H9 (cell line): ENCODE data around the gene PRKD2. TPM values are rescaled to one million over a fixed set of nuclear protein-coding genes. Genes with fewer than 3 reads are reported as not detected.

Experiments
- DNase-seq: peaks from one replicate; pipeline ENCODE4 v3.0.0-alpha.2; 2017
- H2AFZ ChIP-seq: one replicate; pipeline ENCODE4 v1.6.1; 2013; ENCODE audit warnings: mild to moderate bottlenecking, low read length, control low read depth, moderate library complexity
- H2AK5ac ChIP-seq: 2 replicates; pipeline ENCODE4 v1.6.1; 2013; ENCODE audit warnings: low read length, control low read depth, mixed read lengths; ENCODE audit not compliant: insufficient read length
- H2BK120ac ChIP-seq: one replicate; pipeline ENCODE4 v1.6.1; 2013; ENCODE audit warnings: low read depth, mild to moderate bottlenecking, low read length, control low read depth, inconsistent platforms; ENCODE audit not compliant: poor library complexity, severe bottlenecking
- H2BK12ac ChIP-seq: 2 replicates; pipeline ENCODE4 v1.6.1; 2013; ENCODE audit warnings: low read length, control low read depth, mixed read lengths, low read depth; ENCODE audit not compliant: insufficient read length
- H2BK15ac ChIP-seq: 2 replicates; pipeline ENCODE4 v1.6.1; 2013; ENCODE audit warnings: low read depth, low read length, control low read depth
- H2BK20ac ChIP-seq: one replicate; pipeline ENCODE4 v1.6.1; 2013; ENCODE audit warnings: low read depth, mild to moderate bottlenecking, low read length, control low read depth, inconsistent platforms; ENCODE audit not compliant: poor library complexity, severe bottlenecking
- H2BK5ac ChIP-seq: 2 replicates; pipeline ENCODE4 v1.6.1; 2013; ENCODE audit warnings: low read length, control low read depth, mixed read lengths; ENCODE audit not compliant: insufficient read length
- H3K14ac ChIP-seq: 2 replicates; pipeline ENCODE4 v1.6.1; 2013; ENCODE audit warnings: low read length, control low read depth; ENCODE audit not compliant: insufficient read depth
- H3K18ac ChIP-seq: 2 replicates; pipeline ENCODE4 v1.6.1; 2013; ENCODE audit warnings: low read depth, mild to moderate bottlenecking, mixed read lengths, low read length, control low read depth; ENCODE audit not compliant: insufficient read length
- H3K23ac ChIP-seq: 2 replicates; pipeline ENCODE4 v1.6.1; 2013; ENCODE audit warnings: low read length, control low read depth, mixed read lengths, low read depth; ENCODE audit not compliant: insufficient read length
- H3K23me2 ChIP-seq: 2 replicates; pipeline ENCODE4 v1.6.1; 2013; ENCODE audit warnings: low read depth, mild to moderate bottlenecking, mixed read lengths, low read length, control low read depth; ENCODE audit not compliant: insufficient read length, poor library complexity, severe bottlenecking
- H3K27ac ChIP-seq: 2 replicates; pipeline ENCODE4 v1.5.1; 2013; ENCODE audit warnings: low read length, control low read depth, mixed read lengths, low read depth; ENCODE audit not compliant: insufficient read length
- H3K27me3 ChIP-seq: 2 replicates; pipeline ENCODE4 v1.6.1; 2013; ENCODE audit warnings: low read length, control low read depth, inconsistent platforms; ENCODE audit not compliant: insufficient read depth
- H3K4ac ChIP-seq: 2 replicates; pipeline ENCODE4 v1.6.1; 2013; ENCODE audit warnings: low read depth, mild to moderate bottlenecking, control low read depth, inconsistent platforms, low read length, moderate library complexity
- H3K4me1 ChIP-seq: 2 replicates; pipeline ENCODE4 v1.6.1; 2013; ENCODE audit warnings: low read length, control low read depth, inconsistent platforms; ENCODE audit not compliant: insufficient read depth
- H3K4me2 ChIP-seq: 2 replicates; pipeline ENCODE4 v1.6.1; 2013; ENCODE audit warnings: low read length, control low read depth, mixed read lengths; ENCODE audit not compliant: insufficient read length, insufficient read depth
- H3K56ac ChIP-seq: 2 replicates; pipeline ENCODE4 v1.6.1; 2013; ENCODE audit warnings: low read depth, mild to moderate bottlenecking, mixed read lengths, low read length, control low read depth; ENCODE audit not compliant: insufficient read length
- H3K79me1 ChIP-seq: 2 replicates; pipeline ENCODE4 v1.6.1; 2013; ENCODE audit warnings: low read depth, mild to moderate bottlenecking, moderate library complexity, low read length, control low read depth, inconsistent platforms; ENCODE audit not compliant: insufficient read depth, poor library complexity, severe bottlenecking
- H3K79me2 ChIP-seq: 2 replicates; pipeline ENCODE4 v1.6.1; 2013; ENCODE audit warnings: low read length, control low read depth, inconsistent platforms; ENCODE audit not compliant: insufficient read depth
- H3K9ac ChIP-seq: 2 replicates; pipeline ENCODE4 v1.6.1; 2013; ENCODE audit warnings: low read length, control low read depth, mixed read lengths; ENCODE audit not compliant: insufficient read length; ENCODE audit errors: extremely low read depth
- H3K9me3 ChIP-seq: one replicate; pipeline ENCODE4 v1.6.1; 2013; ENCODE audit warnings: low read depth, low read length, inconsistent platforms; ENCODE audit not compliant: control insufficient read depth
- H3T11ph ChIP-seq: one replicate; pipeline ENCODE4 v1.6.1; 2013; ENCODE audit warnings: mild to moderate bottlenecking, low read length, control low read depth, inconsistent platforms
- H4K20me1 ChIP-seq: one replicate; pipeline ENCODE4 v1.6.1; 2013; ENCODE audit not compliant: control insufficient read depth, insufficient read length, insufficient read depth
- H4K5ac ChIP-seq: 2 replicates; pipeline ENCODE4 v1.6.1; 2013; ENCODE audit warnings: low read depth, mild to moderate bottlenecking, mixed read lengths, low read length, control low read depth; ENCODE audit not compliant: insufficient read length
- H4K8ac ChIP-seq: replicated peaks from 2 replicates; pipeline ENCODE4 v1.6.1; 2013; ENCODE audit warnings: low read length, control low read depth, mixed read lengths, low read depth; ENCODE audit not compliant: insufficient read length
- H4K91ac ChIP-seq: 2 replicates; pipeline ENCODE4 v1.6.1; 2013; ENCODE audit warnings: low read depth, mild to moderate bottlenecking, moderate library complexity, mixed read lengths, low read length, control low read depth; ENCODE audit not compliant: insufficient read length
- H3K27ac Mint-ChIP-seq, 3 experiments: 2 replicates in 2 of 3; 3 replicates in 1 of 3; pipeline ENCODE4 v1.8.0; 2020 to 2021; ENCODE audit warnings: mixed read lengths in 3 of 3, mild to moderate bottlenecking in 1 of 3, moderate library complexity in 1 of 3
- H3K27me3 Mint-ChIP-seq: 2 replicates; pipeline ENCODE4 v1.8.0; 2021; ENCODE audit warnings: low read depth, mild to moderate bottlenecking, moderate library complexity, mixed read lengths
- H3K36me3 Mint-ChIP-seq, 3 experiments: 2 replicates in 2 of 3; 3 replicates in 1 of 3; pipeline ENCODE4 v1.8.0; 2020 to 2021; ENCODE audit warnings: low read depth in 3 of 3, mixed read lengths in 3 of 3; ENCODE audit not compliant: insufficient read depth in 1 of 3
- H3K4me1 Mint-ChIP-seq, 2 experiments: 2 replicates each; pipeline ENCODE4 v1.8.0; 2020; ENCODE audit warnings: mixed read lengths in 2 of 2
- H3K4me3 Mint-ChIP-seq, 2 experiments: 2 replicates in 1 of 2; 3 replicates in 1 of 2; pipeline ENCODE4 v1.8.0; 2020 to 2021; ENCODE audit warnings: mild to moderate bottlenecking in 2 of 2, mixed read lengths in 2 of 2, moderate library complexity in 1 of 2
- H3K9me3 Mint-ChIP-seq, 2 experiments: 2 replicates in 1 of 2; 3 replicates in 1 of 2; pipeline ENCODE4 v1.8.0; 2020; ENCODE audit warnings: mild to moderate bottlenecking in 2 of 2, mixed read lengths in 2 of 2, moderate library complexity in 1 of 2
- CTCF ChIP-seq: fragments of 200-600 bp; sonication (generic); conservative IDR thresholded peaks from 3 replicates; pipeline ENCODE4 v1.8.0; 2021; ENCODE audit warnings: antibody characterized with exemption, mild to moderate bottlenecking
- WGBS: extraction: QIAGEN DNeasy Blood & Tissue Kit; methylation state at CpG from one replicate; pipeline ENCODE4 v1.1.7; 2013; ENCODE audit warnings: missing lambda C conversion rate, low lambda C conversion rate, mixed read lengths; ENCODE audit not compliant: insufficient read length; ENCODE audit errors: extremely low coverage; 5-methylcytosine and 5-hydroxymethylcytosine counted together
- total RNA-seq: library from RNA; stranded (reverse); gene quantifications from 2 replicates; pipeline ENCODE4 v1.2.1, GENCODE V29; 2021

Gene PRKD2
- total RNA-seq, 1 experiment from 2014 or later, result 60.7 TPM

- no peaks in the 10 kb centered on the region for H3K27me3 ChIP-seq
- H3K23ac ChIP-seq, result no peak overlapping the region
- H4K5ac ChIP-seq, result no peak overlapping the region
- H3K18ac ChIP-seq, result no peak overlapping the region
- no peak overlapping the region for H3K56ac ChIP-seq
- no peak overlapping the region for H4K8ac ChIP-seq
- no peak overlapping the region for H3K27ac ChIP-seq
- Mint-ChIP-seq H3K27ac (0 out of 7 replicates have a peak overlapping the region, but pooled peaks of 1 of the 3 experiments have one; percentile 49), H3K36me3 (peaks cover 48 to 87% (median 84%) of the 10 kb centered on the region in 3 experiments; a peak in 6 of 7 replicates), H3K4me1 (peaks cover 6% of the 10 kb centered on the region in 2 experiments; a peak in 2 of 4 replicates), H3K4me3 (no peak overlapping the region), H3K27me3 (no peaks in the 10 kb centered on the region; the same call in 1 of the 2 replicates), H3K9me3 (no peaks in the 10 kb centered on the region)
- no peak overlapping the region for H3K9ac ChIP-seq
- H2BK120ac ChIP-seq, result no peak overlapping the region
- H2BK20ac ChIP-seq, result no peak overlapping the region
- no peaks in the 10 kb centered on the region; the same call in 1 of the 2 replicates for H3K79me2 ChIP-seq
- peaks cover 4% of the 10 kb centered on the region for H4K20me1 ChIP-seq
- H3K4ac ChIP-seq, result no peak overlapping the region
- H3K9me3 ChIP-seq, result no peaks in the 10 kb centered on the region
- WGBS, result no CpG with 5 or more reads among the region's 23 CpGs
- H3K79me1 ChIP-seq, result no peaks in the 10 kb centered on the region
- TF ChIP-seq CTCF, result no peak
- no peak overlapping the region for H4K91ac ChIP-seq
- H2AK5ac ChIP-seq, result no peak overlapping the region
- no peak overlapping the region for H3K4me2 ChIP-seq
- H3T11ph ChIP-seq, result no peak overlapping the region
- DNase-seq, result no peak
- no peak overlapping the region for H2BK5ac ChIP-seq
- H3K23me2 ChIP-seq, result no peaks in the 10 kb centered on the region
- H3K4me1 ChIP-seq, result no peaks in the 10 kb centered on the region
- H2BK15ac ChIP-seq, result no peak overlapping the region
- H2BK12ac ChIP-seq, result no peak overlapping the region
- no peak overlapping the region for H2AFZ ChIP-seq
- no peak overlapping the region for H3K14ac ChIP-seq
These were observed 16.2 kb upstream of the PRKD2 start for GRCh38 chr19:46732966-46733689.
